GM19240 (cell line): ENCODE data around the gene AVL9.
"Not testable (repeated sequence)": the region's sequence is repeated elsewhere in the genome, so short reads cannot be mapped to it uniquely, and the experiment has no call there.

Source experiments
- DNase-seq: peaks from one replicate; pipeline ENCODE4 v3.0.0; 2011; ENCODE audit warnings: low spot score; ENCODE audit not compliant: insufficient read length

AVL9 gene

DNA sequence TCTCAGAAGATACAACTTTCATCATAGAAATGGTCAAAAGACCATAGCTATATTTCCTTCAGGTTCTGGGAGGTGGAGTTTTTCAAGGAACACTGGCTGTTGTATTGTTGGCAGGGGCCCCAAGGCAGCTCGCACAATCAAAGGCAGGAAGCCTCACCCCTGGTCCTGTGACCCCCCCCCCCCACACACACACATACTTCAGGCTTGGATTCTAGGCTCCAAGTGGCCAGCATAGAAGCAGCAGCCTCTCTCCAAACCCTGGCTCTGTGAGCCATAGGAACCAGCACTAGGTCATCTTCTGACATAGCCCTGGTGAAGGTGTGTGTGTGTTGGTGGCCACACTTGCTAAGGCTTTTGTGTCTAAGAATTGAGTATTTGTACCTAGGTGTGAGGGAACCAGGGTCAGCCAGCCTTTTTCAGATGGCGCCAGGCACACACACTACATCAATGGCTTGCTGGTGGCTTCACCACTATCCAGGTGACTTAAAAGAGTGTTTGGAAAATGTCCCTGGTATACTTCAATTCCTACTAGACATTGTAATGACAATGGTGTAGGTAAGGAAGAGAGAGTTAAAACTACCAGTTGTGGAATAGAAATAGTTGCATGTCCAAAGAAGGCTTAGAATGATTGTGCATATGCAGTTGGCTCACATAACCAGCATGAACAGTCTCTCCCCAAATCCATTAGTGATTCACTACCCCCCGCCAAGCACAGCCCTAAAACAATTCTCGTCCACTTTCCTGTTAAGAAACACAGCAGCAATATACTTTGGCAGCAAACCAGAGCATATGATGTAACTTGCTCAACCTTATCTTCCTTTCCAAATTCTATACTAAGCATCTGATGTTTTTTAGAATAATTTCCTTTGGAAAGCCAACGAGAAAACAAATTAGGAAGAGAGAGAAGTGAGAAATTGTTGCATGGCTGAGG lies 91.3 kb downstream of the AVL9 start:
- no peak for DNase-seq

DNA sequence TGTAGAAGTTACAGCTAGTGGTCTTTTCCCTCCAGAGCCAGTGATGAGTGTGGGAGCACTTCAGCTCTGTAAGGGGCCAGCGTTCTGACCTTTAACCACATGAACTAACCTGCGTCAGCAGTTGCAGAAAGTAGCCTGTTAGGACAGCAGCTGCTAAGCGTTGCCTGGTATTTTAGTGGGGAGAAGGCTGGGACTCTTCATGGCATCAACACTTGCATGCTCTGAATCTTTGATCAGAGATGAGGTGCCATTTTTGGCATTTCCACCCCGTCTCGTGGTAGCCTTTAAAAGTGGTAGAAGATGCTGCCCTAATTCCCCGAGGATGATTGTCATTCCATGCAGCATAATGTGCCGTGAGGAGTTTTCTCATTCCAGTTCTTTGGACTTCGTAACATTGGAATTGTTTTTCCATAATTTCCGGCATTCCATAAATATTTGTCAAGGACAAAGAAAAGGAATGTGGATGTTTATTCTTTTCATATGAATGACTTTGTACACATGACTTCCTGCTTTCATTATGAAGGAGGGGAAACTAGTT lies 92.2 kb downstream of the AVL9 start:
- DNase-seq, result no peak

GRCh38 chr7:32588657-32589056 lies 93.4 kb downstream of the AVL9 start:
- DNase-seq, result no peak

DNA sequence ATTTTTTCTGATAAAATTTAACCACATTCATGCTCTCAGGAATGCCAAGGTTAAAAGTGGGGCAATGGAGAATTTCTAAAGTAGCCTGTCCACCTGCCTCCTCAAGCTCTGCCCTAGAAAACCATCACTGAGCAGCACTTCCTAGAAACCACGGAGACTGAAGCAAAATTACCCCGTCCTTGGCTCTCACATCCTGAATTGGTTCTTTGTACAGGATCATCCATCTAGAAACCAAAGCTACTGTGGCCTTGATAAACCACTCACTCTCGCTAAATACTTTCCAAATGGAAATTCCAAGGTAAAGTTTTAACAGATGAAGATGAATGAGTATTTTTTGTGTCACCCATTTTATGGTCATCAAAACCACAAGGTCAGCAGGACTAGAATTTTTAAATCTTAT lies 96.6 kb downstream of the AVL9 start:
- DNase-seq, result no peak

DNA sequence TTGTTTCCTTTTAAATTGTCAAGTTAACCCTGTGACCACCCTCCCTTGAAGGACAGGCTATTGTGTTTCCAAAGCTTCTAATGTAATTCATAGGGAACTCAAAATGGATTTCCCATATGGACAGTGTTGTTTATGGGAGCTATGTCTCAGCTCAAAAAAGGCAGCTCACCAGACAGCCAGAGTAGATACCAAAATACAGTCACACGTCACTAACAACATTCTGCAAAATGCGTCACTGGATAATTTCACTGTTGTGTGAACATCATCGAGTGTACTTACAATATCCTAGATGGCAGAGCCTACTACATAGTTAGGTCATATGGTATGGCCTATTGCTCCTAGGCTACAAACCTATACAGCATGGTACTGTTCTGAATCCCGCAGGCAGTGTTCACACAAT lies 97.4 kb downstream of the AVL9 start:
- no peak for DNase-seq

GRCh38 chr7:32594965-32595490 lies 99.7 kb downstream of the AVL9 start:
- DNase-seq, result no peak

- not testable (repeated sequence) for DNase-seq
These were observed 105.9 kb downstream of the AVL9 start for GRCh38 chr7:32601196-32601595.

GRCh38 chr7:32602470-32602869 lies 107.2 kb downstream of the AVL9 start:
- DNase-seq, result no peak

GRCh38 chr7:32603492-32603891 lies 108.2 kb downstream of the AVL9 start:
- DNase-seq, result not testable (repeated sequence)

DNA sequence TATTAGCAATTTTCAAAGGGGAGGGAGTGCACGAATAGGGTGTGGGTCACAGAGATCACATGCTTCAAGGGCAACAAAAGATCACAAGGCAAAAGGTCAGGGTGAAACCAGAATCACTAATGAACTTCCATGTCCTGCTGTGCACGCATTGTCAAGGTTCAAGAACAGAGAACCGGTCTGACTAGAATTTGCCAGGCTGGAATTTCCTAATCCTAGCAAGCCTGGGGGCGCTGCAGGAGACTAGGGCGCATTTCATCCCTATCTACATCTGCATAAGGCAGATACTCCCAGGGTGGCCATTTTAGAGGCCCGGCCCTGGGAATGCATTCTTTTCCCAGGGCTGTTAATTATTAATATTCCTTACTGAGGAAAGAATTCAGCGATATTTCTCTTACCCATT lies 108.8 kb downstream of the AVL9 start:
- DNase-seq, result not testable (repeated sequence)

DNA sequence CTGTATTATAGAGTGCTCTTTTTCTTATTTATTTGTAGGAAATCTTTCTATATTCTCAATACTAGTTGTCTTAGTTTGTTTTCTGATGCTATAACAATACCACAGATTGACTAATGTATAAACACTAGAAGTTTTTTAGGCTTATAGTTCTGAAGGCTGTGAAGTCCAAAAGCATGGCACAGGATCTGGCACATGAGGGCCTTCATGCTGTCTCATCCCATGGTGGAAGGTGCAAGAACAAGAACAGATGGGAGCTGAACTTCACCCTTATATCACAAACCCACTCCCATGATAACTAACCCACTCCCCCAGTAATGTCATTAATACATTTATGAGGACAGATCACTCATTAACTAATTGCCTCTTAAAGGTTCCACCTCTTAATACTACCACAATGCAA lies 109.7 kb downstream of the AVL9 start:
- DNase-seq, result no peak

DNA sequence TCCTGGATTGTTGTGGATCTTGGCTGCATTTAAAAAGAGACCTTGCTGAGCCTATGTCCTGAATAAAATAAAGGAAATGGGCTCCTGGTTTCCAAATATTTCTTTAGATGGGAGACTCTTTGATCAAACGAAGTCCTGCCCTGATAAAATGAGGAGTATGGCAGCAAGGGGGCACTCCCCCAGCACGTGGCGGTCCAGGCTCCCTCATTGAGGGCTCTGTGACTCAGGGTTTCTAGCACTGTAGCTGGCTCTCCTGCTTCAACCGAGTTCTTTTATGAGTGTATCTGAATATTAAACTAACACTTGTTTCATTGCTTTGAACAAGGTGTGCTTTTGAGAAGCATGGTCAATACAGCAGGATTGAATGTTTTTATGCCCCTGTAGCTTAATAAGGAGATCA lies 114.2 kb downstream of the AVL9 start:
- no peak for DNase-seq

GRCh38 chr7:32611201-32612099 lies 116.2 kb downstream of the AVL9 start:
- no peak for DNase-seq

DNA sequence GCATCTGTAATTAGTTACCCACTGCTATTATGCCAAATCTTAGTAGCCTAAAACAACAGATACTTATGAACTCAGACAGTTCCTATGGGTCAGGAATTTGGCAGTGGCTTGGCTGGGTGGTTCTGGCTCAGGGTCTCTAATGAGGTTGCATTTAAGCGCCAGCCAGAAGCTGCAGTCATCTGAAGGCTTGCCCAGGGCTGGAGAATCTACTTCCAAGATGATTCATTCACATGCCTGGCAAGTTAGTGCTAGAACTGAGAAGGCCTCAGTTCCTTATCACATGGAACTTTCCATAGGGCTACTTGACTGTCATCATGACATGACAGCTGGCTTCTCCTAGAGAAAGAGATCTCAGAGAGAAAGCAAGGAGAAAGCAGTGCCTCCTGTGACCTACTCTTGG lies 121.3 kb downstream of the AVL9 start:
- DNase-seq, result no peak

DNA sequence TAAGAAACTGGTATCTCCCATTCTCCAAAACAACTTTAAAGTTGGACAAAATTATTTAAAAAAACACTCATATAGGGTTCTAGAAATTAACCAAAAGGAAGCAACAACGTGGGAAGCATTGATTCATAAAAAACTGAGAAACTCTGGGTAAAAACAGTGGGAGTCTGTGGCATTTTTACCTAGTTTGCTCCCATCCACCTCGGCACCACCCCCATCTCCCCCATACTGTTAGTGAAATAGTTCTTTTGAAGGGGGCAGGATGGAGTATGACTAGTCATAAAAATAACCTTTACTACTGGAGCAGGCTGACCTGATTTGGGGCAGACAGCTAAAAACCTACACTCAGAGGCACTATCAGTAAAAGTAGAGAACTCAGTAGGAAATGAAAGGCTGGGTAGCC lies 123.2 kb downstream of the AVL9 start:
- DNase-seq, result no peak

DNA sequence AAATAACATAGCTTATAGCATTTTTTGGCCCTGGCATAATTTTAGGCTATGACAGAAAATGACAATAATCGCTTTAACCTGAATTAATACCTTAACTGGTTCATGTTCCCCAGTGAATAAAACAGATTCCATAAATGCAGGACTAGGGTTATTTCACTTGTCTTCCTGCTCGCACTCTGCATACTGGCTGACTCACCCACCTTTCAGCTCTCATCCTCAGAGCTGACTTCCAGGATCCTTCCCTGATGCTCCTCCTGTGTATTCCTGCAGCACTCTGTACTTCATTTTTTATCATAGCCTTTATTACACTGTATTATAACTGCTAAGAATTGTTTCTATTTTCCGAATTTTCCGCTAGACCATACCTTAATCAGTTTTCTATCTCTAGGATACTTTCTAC lies 123.7 kb downstream of the AVL9 start:
- DNase-seq, result no peak

DNA sequence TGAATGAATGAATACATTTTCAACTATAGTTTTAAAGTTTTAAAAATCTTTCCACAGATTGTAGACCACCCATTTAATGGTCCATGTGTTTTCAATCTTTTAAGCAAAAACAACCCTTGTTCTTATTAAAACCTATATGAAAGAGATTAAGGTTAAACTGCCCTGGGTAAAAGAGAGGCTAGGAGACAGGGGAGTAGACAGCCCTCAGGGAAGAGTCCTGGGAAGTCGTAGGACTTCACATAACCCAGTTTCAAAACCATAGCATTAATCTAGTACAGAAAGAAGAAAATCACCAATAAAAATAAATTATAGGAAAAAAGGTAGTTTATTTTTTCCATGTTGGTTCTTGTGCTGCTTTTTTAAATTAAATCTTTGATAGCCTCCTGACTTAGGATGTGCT lies 124.1 kb downstream of the AVL9 start:
- DNase-seq, result not testable (repeated sequence)

GRCh38 chr7:32631021-32631420 lies 135.7 kb downstream of the AVL9 start:
- DNase-seq, result no peak

GRCh38 chr7:32631590-32632497 lies 136.6 kb downstream of the AVL9 start:
- DNase-seq, result not testable (repeated sequence)

DNA sequence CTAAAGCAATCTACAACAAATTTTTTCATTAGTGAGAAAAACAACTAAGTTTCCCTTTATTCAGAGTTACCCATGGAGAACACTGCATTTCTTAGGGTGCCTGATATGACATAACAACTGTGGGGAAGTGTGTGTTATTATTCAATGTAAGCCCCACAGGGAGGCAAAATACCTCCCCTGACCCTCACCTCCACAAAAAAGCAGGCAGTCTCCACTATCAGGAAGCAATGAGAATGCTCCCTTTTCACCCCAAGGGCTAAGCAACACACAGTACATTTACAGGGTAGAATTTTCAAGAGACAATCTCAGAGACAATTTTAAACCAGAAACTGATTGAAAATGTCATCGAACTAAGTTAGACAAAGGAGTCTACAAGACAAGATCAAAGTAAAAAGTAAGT lies 138.2 kb downstream of the AVL9 start:
- DNase-seq, result not testable (repeated sequence)
